GM23338 (cell line): Measurements from ENCODE around the gene PASK. TPM values are rescaled to one million over a fixed set of nuclear protein-coding genes. Genes with fewer than 3 reads are reported as not detected.

Experiments
- ATAC-seq: fragments of 200-7000 bp; cut with Tn5 transposase; 3 replicates; pipeline ENCODE4 v1.9.1; 2020
- DNase-seq: peaks from one replicate; pipeline ENCODE4 v3.0.0-alpha.2; 2015; ENCODE audit warnings: low spot score
- H2AFZ ChIP-seq: fragments of 200-600 bp; sonication (generic); 2 replicates; pipeline ENCODE4 v1.8.0; 2016; ENCODE audit warnings: antibody characterized with exemption, mild to moderate bottlenecking, moderate library complexity
- H3F3A ChIP-seq: fragments of 200-600 bp; sonication (generic); replicated peaks from 2 replicates; pipeline ENCODE4 v1.8.0; 2017; ENCODE audit warnings: antibody characterized with exemption, mixed run types, low read depth
- H3K27ac ChIP-seq: fragments of 200-600 bp; sonication (generic); 2 replicates; pipeline ENCODE4 v1.6.1; 2016; ENCODE audit warnings: low read depth
- H3K27me3 ChIP-seq: fragments of 200-600 bp; sonication (generic); 2 replicates; pipeline ENCODE4 v1.8.0; 2016; ENCODE audit warnings: mild to moderate bottlenecking, mixed run types, moderate library complexity; ENCODE audit not compliant: insufficient read depth
- H3K36me3 ChIP-seq: fragments of 200-600 bp; sonication (generic); 2 replicates; pipeline ENCODE4 v1.8.0; 2016; ENCODE audit warnings: mild to moderate bottlenecking; ENCODE audit not compliant: insufficient read depth
- H3K4me1 ChIP-seq: fragments of 200-600 bp; sonication (generic); 2 replicates; pipeline ENCODE4 v1.8.0; 2016; ENCODE audit warnings: mild to moderate bottlenecking, moderate library complexity; ENCODE audit not compliant: insufficient read depth
- H3K4me2 ChIP-seq: fragments of 200-600 bp; sonication (generic); 2 replicates; pipeline ENCODE4 v1.7.1; 2017; ENCODE audit warnings: mixed run types
- H3K4me3 ChIP-seq: fragments of 200-600 bp; sonication (generic); 2 replicates; pipeline ENCODE4 v1.6.1; 2016; ENCODE audit warnings: mixed run types
- H3K79me2 ChIP-seq: fragments of 200-600 bp; sonication (generic); replicated peaks from 2 replicates; pipeline ENCODE4 v1.8.0; 2017; ENCODE audit warnings: mild to moderate bottlenecking; ENCODE audit not compliant: insufficient read depth
- H3K9me2 ChIP-seq: fragments of 200-600 bp; sonication (generic); 2 replicates; pipeline ENCODE4 v1.8.0; 2017; ENCODE audit not compliant: insufficient read depth
- H4K20me1 ChIP-seq: fragments of 200-600 bp; sonication (generic); replicated peaks from 2 replicates; pipeline ENCODE4 v1.8.0; 2017; ENCODE audit warnings: mild to moderate bottlenecking; ENCODE audit not compliant: insufficient read depth
- H3K27ac Mint-ChIP-seq: 2 replicates; pipeline ENCODE4 v1.8.0; 2020; ENCODE audit warnings: inconsistent platforms, mild to moderate bottlenecking, moderate library complexity, mixed read lengths
- H3K27me3 Mint-ChIP-seq: 3 replicates; pipeline ENCODE4 v1.8.0; 2022; ENCODE audit warnings: low read depth, mild to moderate bottlenecking, moderate library complexity, mixed read lengths, inconsistent platforms; ENCODE audit not compliant: insufficient read depth, poor library complexity
- H3K36me3 Mint-ChIP-seq: 3 replicates; pipeline ENCODE4 v1.8.0; 2021; ENCODE audit warnings: low read depth, mild to moderate bottlenecking, inconsistent platforms, moderate library complexity, mixed read lengths
- H3K4me1 Mint-ChIP-seq: 3 replicates; pipeline ENCODE4 v1.8.0; 2020; ENCODE audit warnings: mild to moderate bottlenecking, inconsistent platforms, mixed read lengths
- H3K4me3 Mint-ChIP-seq: 3 replicates; pipeline ENCODE4 v1.8.0; 2021; ENCODE audit warnings: moderate library complexity, mild to moderate bottlenecking, inconsistent platforms, mixed read lengths
- H3K9me3 Mint-ChIP-seq: 3 replicates; pipeline ENCODE4 v1.8.0; 2020; ENCODE audit warnings: moderate library complexity, mild to moderate bottlenecking, inconsistent platforms, mixed read lengths
- CREB1 ChIP-seq: fragments of 250-450 bp; sonication (Bioruptor Pico); IDR thresholded peaks from 2 replicates; pipeline ENCODE4 v1.5.0; 2020; ENCODE audit warnings: low read depth, mild to moderate bottlenecking, moderate library complexity
- EZH2phosphoT487 ChIP-seq: fragments of 200-600 bp; sonication (generic); IDR thresholded peaks from one replicate; pipeline ENCODE4 v1.8.1; 2018; ENCODE audit warnings: antibody characterized with exemption; ENCODE audit not compliant: unreplicated experiment
- JUNB ChIP-seq: IDR thresholded peaks from one replicate; pipeline ENCODE4 v1.6.1; 2016; ENCODE audit warnings: antibody characterized with exemption; ENCODE audit not compliant: unreplicated experiment
- POLR2AphosphoS5 ChIP-seq: IDR thresholded peaks from 2 replicates; pipeline ENCODE4 v1.6.1; 2016; ENCODE audit warnings: antibody characterized with exemption, low read depth
- ZNF114 ChIP-seq: fragments of 250-450 bp; sonication (Bioruptor Pico); IDR thresholded peaks from 2 replicates; pipeline ENCODE4 v1.5.0; 2020; ENCODE audit warnings: mild to moderate bottlenecking, moderate library complexity
- ZNF331 ChIP-seq: fragments of 250-450 bp; sonication (Bioruptor Pico); IDR thresholded peaks from 2 replicates; pipeline ENCODE4 v1.5.0; 2020; ENCODE audit warnings: low read depth, mild to moderate bottlenecking, moderate library complexity
- polyA plus RNA-seq: library from polyadenylated mRNA; unstranded; fragments of >200 nt; fragmentation: Nextera tagmentation; extraction: Ambion mirVana; gene quantifications from 2 replicates; pipeline ENCODE4 v1.2.1, GENCODE V29; 2016
- total RNA-seq: library from RNA; depleted of rRNA; stranded (reverse); fragments of >200 nt; shearing (Covaris generic); gene quantifications from 2 replicates; pipeline ENCODE4 v1.2.3, GENCODE V29; 2014
- TF ChIP-seq, protein P1 (sequence below): fragments of 250-450 bp; sonication (Bioruptor Pico); IDR thresholded peaks from 2 replicates; pipeline ENCODE4 v1.5.0; 2020; ENCODE audit warnings: mild to moderate bottlenecking, moderate library complexity

The PASK gene
- total and polyA plus RNA-seq, 2 experiments from 2014 or later: 12.5 to 38.4 TPM

DNA sequence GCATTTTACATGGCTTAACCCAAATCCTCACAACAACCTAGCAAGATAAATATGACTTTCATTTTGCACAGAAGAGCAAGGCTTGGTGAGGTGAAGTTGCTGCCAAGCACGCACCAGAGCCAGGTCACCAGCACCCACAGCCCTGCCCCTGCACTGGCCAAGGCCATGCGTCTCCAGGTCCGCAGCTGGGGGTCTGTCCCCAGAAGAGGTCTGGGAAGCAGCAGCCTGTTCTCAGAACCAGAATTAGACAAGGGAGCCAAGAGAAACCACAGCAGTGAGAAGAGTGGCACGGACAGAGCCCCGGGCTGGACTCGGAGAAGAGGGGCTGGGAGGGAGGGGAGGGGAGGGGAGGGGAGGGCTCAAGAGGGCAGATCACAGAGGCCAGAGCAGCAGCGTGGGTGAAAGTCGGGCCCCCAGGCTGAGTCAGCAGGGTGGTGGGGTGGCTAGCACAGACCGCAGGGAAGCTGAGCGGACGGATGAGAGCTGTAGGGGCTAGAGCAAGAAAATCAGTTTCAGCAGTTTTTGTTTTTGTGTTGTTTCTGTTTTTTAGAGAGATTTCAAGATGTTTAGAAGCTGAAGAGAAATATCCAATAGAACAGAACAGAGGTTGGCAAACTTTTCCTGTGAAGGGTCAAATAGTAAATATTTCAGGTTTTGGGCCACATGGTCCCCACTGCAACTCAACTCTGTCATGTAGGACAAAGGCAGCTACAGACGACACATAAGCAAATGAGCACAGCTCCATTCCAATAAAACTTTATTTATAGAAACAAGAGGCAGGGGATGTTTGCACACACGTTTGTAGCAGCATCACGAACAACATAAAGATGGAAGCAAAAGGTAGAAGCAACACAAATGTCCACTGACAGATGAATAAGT, 39.8 kb downstream of the PASK start (continued):
- TF ChIP-seq, protein P1, sequence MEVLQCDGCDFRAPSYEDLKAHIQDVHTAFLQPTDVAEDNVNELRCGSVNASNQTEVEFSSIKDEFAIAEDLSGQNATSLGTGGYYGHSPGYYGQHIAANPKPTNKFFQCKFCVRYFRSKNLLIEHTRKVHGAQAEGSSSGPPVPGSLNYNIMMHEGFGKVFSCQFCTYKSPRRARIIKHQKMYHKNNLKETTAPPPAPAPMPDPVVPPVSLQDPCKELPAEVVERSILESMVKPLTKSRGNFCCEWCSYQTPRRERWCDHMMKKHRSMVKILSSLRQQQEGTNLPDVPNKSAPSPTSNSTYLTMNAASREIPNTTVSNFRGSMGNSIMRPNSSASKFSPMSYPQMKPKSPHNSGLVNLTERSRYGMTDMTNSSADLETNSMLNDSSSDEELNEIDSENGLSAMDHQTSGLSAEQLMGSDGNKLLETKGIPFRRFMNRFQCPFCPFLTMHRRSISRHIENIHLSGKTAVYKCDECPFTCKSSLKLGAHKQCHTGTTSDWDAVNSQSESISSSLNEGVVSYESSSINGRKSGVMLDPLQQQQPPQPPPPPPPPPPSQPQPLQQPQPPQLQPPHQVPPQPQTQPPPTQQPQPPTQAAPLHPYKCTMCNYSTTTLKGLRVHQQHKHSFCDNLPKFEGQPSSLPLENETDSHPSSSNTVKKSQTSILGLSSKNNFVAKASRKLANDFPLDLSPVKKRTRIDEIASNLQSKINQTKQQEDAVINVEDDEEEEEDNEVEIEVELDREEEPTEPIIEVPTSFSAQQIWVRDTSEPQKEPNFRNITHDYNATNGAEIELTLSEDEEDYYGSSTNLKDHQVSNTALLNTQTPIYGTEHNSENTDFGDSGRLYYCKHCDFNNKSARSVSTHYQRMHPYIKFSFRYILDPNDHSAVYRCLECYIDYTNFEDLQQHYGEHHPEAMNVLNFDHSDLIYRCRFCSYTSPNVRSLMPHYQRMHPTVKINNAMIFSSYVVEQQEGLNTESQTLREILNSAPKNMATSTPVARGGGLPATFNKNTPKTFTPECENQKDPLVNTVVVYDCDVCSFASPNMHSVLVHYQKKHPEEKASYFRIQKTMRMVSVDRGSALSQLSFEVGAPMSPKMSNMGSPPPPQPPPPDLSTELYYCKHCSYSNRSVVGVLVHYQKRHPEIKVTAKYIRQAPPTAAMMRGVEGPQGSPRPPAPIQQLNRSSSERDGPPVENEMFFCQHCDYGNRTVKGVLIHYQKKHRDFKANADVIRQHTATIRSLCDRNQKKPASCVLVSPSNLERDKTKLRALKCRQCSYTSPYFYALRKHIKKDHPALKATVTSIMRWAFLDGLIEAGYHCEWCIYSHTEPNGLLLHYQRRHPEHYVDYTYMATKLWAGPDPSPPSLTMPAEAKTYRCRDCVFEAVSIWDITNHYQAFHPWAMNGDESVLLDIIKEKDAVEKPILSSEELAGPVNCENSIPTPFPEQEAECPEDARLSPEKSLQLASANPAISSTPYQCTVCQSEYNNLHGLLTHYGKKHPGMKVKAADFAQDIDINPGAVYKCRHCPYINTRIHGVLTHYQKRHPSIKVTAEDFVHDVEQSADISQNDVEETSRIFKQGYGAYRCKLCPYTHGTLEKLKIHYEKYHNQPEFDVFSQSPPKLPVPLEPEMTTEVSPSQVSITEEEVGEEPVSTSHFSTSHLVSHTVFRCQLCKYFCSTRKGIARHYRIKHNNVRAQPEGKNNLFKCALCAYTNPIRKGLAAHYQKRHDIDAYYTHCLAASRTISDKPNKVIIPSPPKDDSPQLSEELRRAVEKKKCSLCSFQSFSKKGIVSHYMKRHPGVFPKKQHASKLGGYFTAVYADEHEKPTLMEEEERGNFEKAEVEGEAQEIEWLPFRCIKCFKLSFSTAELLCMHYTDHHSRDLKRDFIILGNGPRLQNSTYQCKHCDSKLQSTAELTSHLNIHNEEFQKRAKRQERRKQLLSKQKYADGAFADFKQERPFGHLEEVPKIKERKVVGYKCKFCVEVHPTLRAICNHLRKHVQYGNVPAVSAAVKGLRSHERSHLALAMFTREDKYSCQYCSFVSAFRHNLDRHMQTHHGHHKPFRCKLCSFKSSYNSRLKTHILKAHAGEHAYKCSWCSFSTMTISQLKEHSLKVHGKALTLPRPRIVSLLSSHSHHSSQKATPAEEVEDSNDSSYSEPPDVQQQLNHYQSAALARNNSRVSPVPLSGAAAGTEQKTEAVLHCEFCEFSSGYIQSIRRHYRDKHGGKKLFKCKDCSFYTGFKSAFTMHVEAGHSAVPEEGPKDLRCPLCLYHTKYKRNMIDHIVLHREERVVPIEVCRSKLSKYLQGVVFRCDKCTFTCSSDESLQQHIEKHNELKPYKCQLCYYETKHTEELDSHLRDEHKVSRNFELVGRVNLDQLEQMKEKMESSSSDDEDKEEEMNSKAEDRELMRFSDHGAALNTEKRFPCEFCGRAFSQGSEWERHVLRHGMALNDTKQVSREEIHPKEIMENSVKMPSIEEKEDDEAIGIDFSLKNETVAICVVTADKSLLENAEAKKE (CRISPR knock-in tag): no peak
- no peak for TF ChIP-seq ZNF114 (CRISPR knock-in tag)

- no peak overlapping the region for H3K27ac ChIP-seq
- H3K9me2 ChIP-seq: no peaks in the 10 kb centered on the region
- no peaks in the 10 kb centered on the region for H4K20me1 ChIP-seq
- H3K4me3 Mint-ChIP-seq: no peak overlapping the region
- ATAC-seq (no peak), DNase-seq (no peak)
- no peak overlapping the region for H2AFZ ChIP-seq
- H3F3A ChIP-seq: no peaks in the 10 kb centered on the region
- H3K4me3 ChIP-seq: no peak overlapping the region
- no peaks in the 10 kb centered on the region for H3K4me1 Mint-ChIP-seq
- H3K4me1 ChIP-seq: 0 out of 2 replicates have a peak, but pooled peaks cover 2% of the 10 kb centered on the region
- peaks cover 15% of the 10 kb centered on the region; the same call in 2 of the 3 replicates for H3K36me3 Mint-ChIP-seq
- H3K27ac Mint-ChIP-seq: no peak overlapping the region
- H3K4me2 ChIP-seq: no peak overlapping the region
- no peaks in the 10 kb centered on the region; the same call in 2 of the 3 replicates for H3K9me3 Mint-ChIP-seq
- no peaks in the 10 kb centered on the region for H3K79me2 ChIP-seq
- H3K36me3 ChIP-seq: no peaks in the 10 kb centered on the region
- H3K27me3 ChIP-seq: no peaks in the 10 kb centered on the region
- no peak for TF ChIP-seq CREB1 (CRISPR knock-in tag)
- no peak for TF ChIP-seq JUNB
- no peak for TF ChIP-seq ZNF331 (CRISPR knock-in tag)
- TF ChIP-seq EZH2phosphoT487: no peak
- TF ChIP-seq POLR2AphosphoS5: no peak
- H3K27me3 Mint-ChIP-seq: peaks cover 2% of the 10 kb centered on the region
These were observed 40.7 kb downstream of the PASK start for GRCh38 chr2:241108271-241109209.
